ENCODE results near the gene TRPT1.

The TRPT1 gene

GRCh38 chr11:64234647-64235379 is 8.8 kb upstream of the TRPT1 start:
- TF ChIP-seq CTCF (IDR thresholded peaks at IDR 0.05; ENCODE audit: borderline replicate concordance, control extremely low read depth, extremely low read depth, insufficient read depth, missing control alignments), result no peak
- in situ Hi-C loops (cut with MboI; ENCODE audit: low sequenced_read_pairs, unreplicated experiment), result no loop called here
- no peak for DNase-seq (ENCODE audit: low spot score)

- no peak for TF ChIP-seq CTCF (IDR thresholded peaks at IDR 0.05; ENCODE audit: borderline replicate concordance, control extremely low read depth, extremely low read depth, insufficient read depth, missing control alignments)
- peak; percentile 89 for DNase-seq (ENCODE audit: low spot score)
Measured at GRCh38 chr11:64233913-64234586, 8.1 kb upstream of the TRPT1 start, which contains the start of gene VEGFB. VEGFB (plus strand) TSS chr11:64234584; CDS start chr11:64234834, 250 bp downstream.

GRCh38 chr11:64232967-64233315 is 7.0 kb upstream of the TRPT1 start:
- in situ Hi-C loops (cut with MboI; ENCODE audit: low sequenced_read_pairs, unreplicated experiment), result no loop called here
- no peak for TF ChIP-seq CTCF (IDR thresholded peaks at IDR 0.05; ENCODE audit: borderline replicate concordance, control extremely low read depth, extremely low read depth, insufficient read depth, missing control alignments)
- no peak for DNase-seq (ENCODE audit: low spot score)

More at GRCh38 chr11:64233913-64234586, 8.1 kb upstream of the TRPT1 start, which contains the start of gene VEGFB:
- in situ Hi-C loops (cut with MboI; ENCODE audit: low sequenced_read_pairs, unreplicated experiment), result no loop called here

GRCh38 chr11:64232182-64232966 is 6.4 kb upstream of the TRPT1 start:
- in situ Hi-C loops (cut with MboI; ENCODE audit: low sequenced_read_pairs, unreplicated experiment), result no loop called here
- no peak for DNase-seq (ENCODE audit: low spot score)
- TF ChIP-seq CTCF (IDR thresholded peaks at IDR 0.05; ENCODE audit: borderline replicate concordance, control extremely low read depth, extremely low read depth, insufficient read depth, missing control alignments), result no peak

GRCh38 chr11:64231546-64231945 is 5.6 kb upstream of the TRPT1 start:
- DNase-seq (ENCODE audit: low spot score), result no peak
- TF ChIP-seq CTCF (IDR thresholded peaks at IDR 0.05; ENCODE audit: borderline replicate concordance, control extremely low read depth, extremely low read depth, insufficient read depth, missing control alignments), result no peak
- in situ Hi-C loops (cut with MboI; ENCODE audit: low sequenced_read_pairs, unreplicated experiment), result no loop called here

GRCh38 chr11:64230985-64231365 is 5.0 kb upstream of the TRPT1 start:
- DNase-seq (ENCODE audit: low spot score), result no peak
- no peak for TF ChIP-seq CTCF (IDR thresholded peaks at IDR 0.05; ENCODE audit: borderline replicate concordance, control extremely low read depth, extremely low read depth, insufficient read depth, missing control alignments)
- in situ Hi-C loops (cut with MboI; ENCODE audit: low sequenced_read_pairs, unreplicated experiment), result no loop called here
